Sigmoid colon (tissue), 4 donors: ENCODE results near the gene ZDHHC9.

Experiments
- CTCF ChIP-seq, 4 experiments: fragments of 450-650 bp in 3 of 4; fragments of 200-600 bp in 1 of 4; IDR thresholded peaks; one replicate each; pipeline ENCODE4 v1.5.1; 2016 to 2019; ENCODE audit warnings: antibody characterized with exemption in 4 of 4, mild to moderate bottlenecking in 3 of 4, moderate library complexity in 2 of 4
- POLR2A ChIP-seq, 2 donors: fragments of 450-650 bp; IDR thresholded peaks; one replicate each; pipeline ENCODE4 v1.6.1; 2016; ENCODE audit warnings: antibody characterized with exemption in 2 of 2, mild to moderate bottlenecking in 2 of 2, moderate library complexity in 2 of 2
- POLR2AphosphoS5 ChIP-seq, 4 donors: sonication (generic); formaldehyde crosslinking; IDR thresholded peaks; one replicate each; pipeline ENCODE4 v1.6.1; 2017; ENCODE audit warnings: antibody characterized with exemption in 4 of 4

- TF ChIP-seq CTCF (IDR thresholded peaks at IDR 0.05) = no peak
- TF ChIP-seq POLR2AphosphoS5 (IDR thresholded peaks at IDR 0.05) = no peak
- no peak for TF ChIP-seq POLR2A (IDR thresholded peaks at IDR 0.05)
Observed at GRCh38 chrX:129833153-129833990, 10.3 kb downstream of the ZDHHC9 start.
